Hematopoietic multipotent progenitor cell (in vitro differentiated cells): ENCODE data around the gene STN1. TPM values are rescaled to one million over a fixed set of nuclear protein-coding genes. Genes with fewer than 3 reads are reported as not detected.

Source experiments
- DNase-seq, 3 donors: peaks; one replicate each; pipeline ENCODE4 v3.0.0-alpha.2; 2011 to 2015; ENCODE audit warnings: low read depth in 2 of 3, low spot score in 2 of 3
- total RNA-seq: library from RNA; depleted of rRNA; stranded (reverse); fragments of >200 nt; gene quantifications from one replicate; pipeline ENCODE4 v1.2.3, GENCODE V29; 2012

STN1 gene
- total RNA-seq, 1 donor: 34.5 TPM

DNA sequence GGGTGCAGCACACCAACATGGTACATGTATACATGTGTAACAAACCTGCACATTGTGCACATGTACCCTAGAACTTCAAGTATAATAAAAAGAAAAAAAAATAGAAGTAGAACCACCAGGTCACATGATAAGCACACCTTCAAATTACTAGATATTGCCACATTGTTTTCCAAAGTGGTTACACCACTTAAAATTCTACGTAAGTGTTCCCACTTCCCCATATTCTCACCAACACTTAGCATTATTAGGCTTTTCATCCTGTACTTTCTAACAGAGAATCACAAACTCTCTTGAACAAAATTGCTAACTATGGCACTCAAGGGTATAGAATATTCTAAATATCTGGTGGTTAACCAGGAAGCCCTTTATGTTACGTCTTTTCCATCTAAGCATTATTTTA is 85.2 kb downstream of the STN1 start:
- no peak for DNase-seq

Other genes starting within 250 kb of the STN1 start
- 2.7 TPM for gene SH3PXD2A, start 62.6 kb downstream of the STN1 start, total RNA-seq
- gene SLK, start 49.0 kb upstream of the STN1 start, total RNA-seq: 11.6 TPM
- under 0.01 TPM for gene COL17A1, start 167.7 kb upstream of the STN1 start, total RNA-seq
- 5.4 TPM for gene SFR1, start 204.0 kb upstream of the STN1 start, total RNA-seq